ENCODE results near the gene EXOC4. TPM values are rescaled to one million over a fixed set of nuclear protein-coding genes. Genes with fewer than 3 reads are reported as not detected.

Gene EXOC4
- total RNA-seq, 3 donors from 2014 or later = 88.3 to 136 (median 99.6) TPM

DNA sequence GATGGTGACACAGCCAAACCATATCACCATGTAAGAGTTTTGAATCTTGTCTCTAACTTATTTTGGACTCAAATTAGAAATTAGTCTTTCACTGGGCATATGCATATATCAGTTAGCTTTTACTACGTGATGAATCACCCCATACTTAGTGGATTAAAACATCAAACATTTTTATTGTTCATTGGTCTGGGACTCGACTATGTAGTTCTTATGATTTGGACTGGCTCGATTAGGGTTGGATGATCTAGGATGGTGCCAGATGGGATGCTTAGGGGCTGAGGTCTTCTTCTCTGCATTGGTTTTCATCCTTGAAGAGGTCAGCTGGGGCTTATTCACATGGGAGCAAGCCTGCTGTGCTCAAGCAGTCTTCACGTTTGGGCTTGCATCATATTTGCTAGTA lies 264.9 kb downstream of the EXOC4 start:
- DNase-seq (ENCODE audit: low spot score in 2 of 2) = no peak
- Histone ChIP-seq H3K27ac (no peak overlapping the region), H3K27me3 (no peaks in the 10 kb centered on the region), H3K4me3 (no peak overlapping the region), H3K4me1 (no peaks in the 10 kb centered on the region), H3K9me3 (no peaks in the 10 kb centered on the region), H3K36me3 (no peaks in the 10 kb centered on the region)
- intact Hi-C loops (cut with DNase I; ENCODE audit: low total_unique reads) = no loop called here
- TF ChIP-seq, protein P1, sequence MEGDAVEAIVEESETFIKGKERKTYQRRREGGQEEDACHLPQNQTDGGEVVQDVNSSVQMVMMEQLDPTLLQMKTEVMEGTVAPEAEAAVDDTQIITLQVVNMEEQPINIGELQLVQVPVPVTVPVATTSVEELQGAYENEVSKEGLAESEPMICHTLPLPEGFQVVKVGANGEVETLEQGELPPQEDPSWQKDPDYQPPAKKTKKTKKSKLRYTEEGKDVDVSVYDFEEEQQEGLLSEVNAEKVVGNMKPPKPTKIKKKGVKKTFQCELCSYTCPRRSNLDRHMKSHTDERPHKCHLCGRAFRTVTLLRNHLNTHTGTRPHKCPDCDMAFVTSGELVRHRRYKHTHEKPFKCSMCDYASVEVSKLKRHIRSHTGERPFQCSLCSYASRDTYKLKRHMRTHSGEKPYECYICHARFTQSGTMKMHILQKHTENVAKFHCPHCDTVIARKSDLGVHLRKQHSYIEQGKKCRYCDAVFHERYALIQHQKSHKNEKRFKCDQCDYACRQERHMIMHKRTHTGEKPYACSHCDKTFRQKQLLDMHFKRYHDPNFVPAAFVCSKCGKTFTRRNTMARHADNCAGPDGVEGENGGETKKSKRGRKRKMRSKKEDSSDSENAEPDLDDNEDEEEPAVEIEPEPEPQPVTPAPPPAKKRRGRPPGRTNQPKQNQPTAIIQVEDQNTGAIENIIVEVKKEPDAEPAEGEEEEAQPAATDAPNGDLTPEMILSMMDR (IDR thresholded peaks at IDR 0.05) = no peak
- TF ChIP-seq POLR2A (IDR thresholded peaks at IDR 0.05) (no peak), POLR2AphosphoS5 (IDR thresholded peaks at IDR 0.05) (no peak)

GRCh38 chr7:133518718-133519117 lies 265.8 kb downstream of the EXOC4 start:
- Histone ChIP-seq H3K27me3 (no peaks in the 10 kb centered on the region), H3K4me3 (no peak overlapping the region), H3K9me3 (no peaks in the 10 kb centered on the region), H3K4me1 (no peaks in the 10 kb centered on the region), H3K27ac (no peak overlapping the region), H3K36me3 (no peaks in the 10 kb centered on the region)
- intact Hi-C loops (cut with DNase I; ENCODE audit: low total_unique reads) = no loop called here
- no peak for DNase-seq (ENCODE audit: low spot score in 2 of 2)
- TF ChIP-seq, protein P1 (IDR thresholded peaks at IDR 0.05) = no peak
- TF ChIP-seq POLR2AphosphoS5 (IDR thresholded peaks at IDR 0.05) = no peak
- no peak for TF ChIP-seq POLR2A (IDR thresholded peaks at IDR 0.05)

DNA sequence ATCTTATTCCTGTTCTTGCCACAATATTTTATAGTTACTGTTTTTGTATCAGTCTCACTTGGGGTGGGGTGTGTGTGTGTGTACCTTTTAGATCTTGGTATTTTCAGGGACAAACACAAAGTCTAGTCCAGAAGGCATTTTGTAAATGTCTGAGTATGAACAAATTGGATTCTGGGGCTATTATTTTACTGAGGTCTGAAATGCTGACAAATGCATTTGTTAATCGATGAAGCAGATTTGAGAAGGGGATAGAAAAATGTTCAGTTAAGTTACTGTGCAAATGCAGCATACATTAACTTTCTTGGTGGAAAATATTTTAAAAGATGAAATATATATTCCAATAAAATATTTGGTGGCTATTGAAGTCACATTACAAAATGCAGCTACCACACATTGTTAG lies 267.4 kb downstream of the EXOC4 start:
- no peak for DNase-seq (ENCODE audit: low spot score in 2 of 2)
- intact Hi-C loops (cut with DNase I; ENCODE audit: low total_unique reads) = no loop called here
- no peaks in the 10 kb centered on the region for H3K27me3 ChIP-seq
- H3K27ac ChIP-seq = no peak overlapping the region
- H3K4me1 ChIP-seq = no peaks in the 10 kb centered on the region
- no peaks in the 10 kb centered on the region for H3K9me3 ChIP-seq
- no peak overlapping the region for H3K4me3 ChIP-seq
- no peaks in the 10 kb centered on the region for H3K36me3 ChIP-seq
- no peak for TF ChIP-seq POLR2A (IDR thresholded peaks at IDR 0.05)

DNA sequence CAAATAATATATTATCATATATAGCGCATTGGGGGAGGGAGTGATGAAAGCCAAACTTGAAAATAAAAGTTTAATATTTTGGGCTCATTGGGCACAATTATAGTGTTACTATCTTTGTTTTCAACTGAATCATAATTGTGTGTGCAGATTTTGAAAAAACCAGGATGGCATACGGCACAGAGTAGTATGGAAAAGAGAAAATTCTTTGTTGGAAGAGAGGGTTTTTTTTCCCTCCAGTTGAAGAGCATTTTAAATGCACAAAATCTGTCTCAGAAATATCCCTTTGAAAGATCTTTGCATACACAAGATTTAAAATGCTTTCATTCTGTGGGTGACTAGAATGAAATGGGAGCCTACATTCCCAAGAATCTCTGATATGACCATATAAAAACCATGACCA lies 269.6 kb downstream of the EXOC4 start:
- Histone ChIP-seq H3K36me3 (no peaks in the 10 kb centered on the region), H3K9me3 (no peaks in the 10 kb centered on the region), H3K27ac (no peak overlapping the region), H3K27me3 (no peaks in the 10 kb centered on the region), H3K4me3 (no peak overlapping the region), H3K4me1 (no peaks in the 10 kb centered on the region)
- DNase-seq (ENCODE audit: low spot score in 2 of 2) = no peak
- intact Hi-C loops (cut with DNase I; ENCODE audit: low total_unique reads) = no loop called here
- TF ChIP-seq POLR2AphosphoS5 (IDR thresholded peaks at IDR 0.05) = no peak
- TF ChIP-seq POLR2A (IDR thresholded peaks at IDR 0.05) = no peak
- TF ChIP-seq, protein P1 (IDR thresholded peaks at IDR 0.05) = no peak

DNA sequence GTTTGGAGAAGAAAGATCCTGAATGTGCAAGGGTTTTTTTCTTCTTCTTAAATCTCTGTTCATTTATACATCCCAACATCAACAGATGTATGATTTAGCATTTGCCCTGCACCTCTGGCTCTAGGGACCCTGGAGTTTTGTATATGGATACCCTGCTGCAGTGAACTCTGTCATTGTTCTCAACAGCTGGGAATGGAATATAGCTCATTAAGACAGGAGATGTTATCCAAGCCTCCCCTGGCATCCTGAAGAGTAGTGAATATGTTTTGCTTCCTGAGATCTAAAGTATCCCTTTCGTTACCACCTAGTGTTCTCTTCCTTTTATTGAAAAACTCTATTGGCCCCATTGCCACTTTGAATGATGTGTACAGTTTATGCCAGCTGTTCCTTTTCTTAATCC lies 275.9 kb downstream of the EXOC4 start:
- intact Hi-C loops (cut with DNase I; ENCODE audit: low total_unique reads) = no loop called here
- TF ChIP-seq POLR2AphosphoS5 (IDR thresholded peaks at IDR 0.05) = no peak
- Histone ChIP-seq H3K27me3 (no peaks in the 10 kb centered on the region), H3K36me3 (no peaks in the 10 kb centered on the region), H3K9me3 (no peaks in the 10 kb centered on the region), H3K4me3 (no peak overlapping the region), H3K4me1 (no peaks in the 10 kb centered on the region), H3K27ac (no peak overlapping the region)
- no peak for DNase-seq (ENCODE audit: low spot score in 2 of 2)

GRCh38 chr7:133529861-133530260 lies 277.0 kb downstream of the EXOC4 start:
- Histone ChIP-seq H3K27ac (no peak overlapping the region), H3K4me1 (no peaks in the 10 kb centered on the region), H3K4me3 (no peak overlapping the region), H3K36me3 (no peaks in the 10 kb centered on the region), H3K27me3 (no peaks in the 10 kb centered on the region), H3K9me3 (no peaks in the 10 kb centered on the region)
- TF ChIP-seq POLR2AphosphoS5 (IDR thresholded peaks at IDR 0.05) = no peak
- TF ChIP-seq, protein P1 (IDR thresholded peaks at IDR 0.05) = no peak
- DNase-seq (ENCODE audit: low spot score in 2 of 2) = no peak
- intact Hi-C loops (cut with DNase I; ENCODE audit: low total_unique reads) = no loop called here
